ENCODE results near the gene RBPJL.

GRCh38 chr20:45268531-45268930 lies 38.1 kb upstream of the RBPJL start:
- TF ChIP-seq CTCF (conservative IDR thresholded peaks at IDR 0.05; ENCODE audit: low read depth, low read length), result no peak
- TF ChIP-seq EZH2 (IDR thresholded peaks at IDR 0.05; ENCODE audit: borderline replicate concordance, low read depth, low read length, poor library complexity, severe bottlenecking), result no peak

Measured in A673 (cell line).